IMR-90 (cell line): ENCODE results near the gene SFXN3. TPM values are rescaled to one million over a fixed set of nuclear protein-coding genes. Genes with fewer than 3 reads are reported as not detected.

Source experiments
- ATAC-seq: fragments of 200-7000 bp; cut with Tn5 transposase; 2 replicates; pipeline ENCODE4 v1.9.1; 2020; ENCODE audit warnings: low read depth, mild to moderate bottlenecking, moderate library complexity
- BruUV-seq: library from RNA; stranded (reverse); fragments of 400-500 nt; replicated peaks from 2 replicates; lab custom pipeline; 2021; lab: Mats Ljungman, UMichigan
- CTCF ChIA-PET: fragments of 300-600 bp; formaldehyde crosslinking; extraction: SDS; loops from one replicate; lab custom pipeline; 2021; ENCODE audit warnings: antibody characterized with exemption; lab: Yijun Ruan, JAX
- POLR2A ChIA-PET: fragments of 300-600 bp; sonication (Branson Sonifier 250); formaldehyde crosslinking; loops from one replicate; lab custom pipeline; 2022; ENCODE audit warnings: antibody characterized with exemption; ENCODE audit not compliant: unreplicated experiment; lab: Charles Lee
- DNase-seq: peaks from one replicate; pipeline ENCODE4 v3.0.0; 2013
- H2AFZ ChIP-seq: replicated peaks from 2 replicates; pipeline ENCODE3; 2013; ENCODE audit warnings: low read length, mild to moderate bottlenecking; ENCODE audit not compliant: poor library complexity
- H2AK5ac ChIP-seq: 2 replicates; pipeline ENCODE4 v1.6.1; 2013; ENCODE audit warnings: low read depth, low read length, inconsistent platforms
- H2AK9ac ChIP-seq: replicated peaks from 2 replicates; pipeline ENCODE3; 2013; ENCODE audit warnings: mild to moderate bottlenecking, low read depth, low read length, moderate library complexity; ENCODE audit not compliant: poor library complexity
- H2BK120ac ChIP-seq: 2 replicates; pipeline ENCODE4 v1.6.1; 2013; ENCODE audit warnings: low read depth, low read length, inconsistent platforms
- H2BK15ac ChIP-seq: 3 replicates; pipeline ENCODE4 v1.6.1; 2013; ENCODE audit warnings: low read depth, low read length, inconsistent platforms
- H2BK20ac ChIP-seq: 2 replicates; pipeline ENCODE4 v1.6.1; 2013; ENCODE audit warnings: low read depth, mild to moderate bottlenecking, inconsistent platforms, low read length, moderate library complexity
- H2BK5ac ChIP-seq: 2 replicates; pipeline ENCODE4 v1.6.1; 2013; ENCODE audit warnings: mild to moderate bottlenecking, low read depth, low read length, inconsistent platforms; ENCODE audit not compliant: poor library complexity, severe bottlenecking
- H3K14ac ChIP-seq: replicated peaks from 2 replicates; pipeline ENCODE4 v1.6.1; 2013; ENCODE audit warnings: low read depth, low read length, inconsistent platforms
- H3K18ac ChIP-seq: 2 replicates; pipeline ENCODE4 v1.6.1; 2013; ENCODE audit warnings: low read depth, low read length, control low read depth
- H3K23ac ChIP-seq: 2 replicates; pipeline ENCODE4 v1.6.1; 2013; ENCODE audit warnings: low read depth, low read length, inconsistent platforms
- H3K27ac ChIP-seq: 2 replicates; pipeline ENCODE4 v1.5.1; 2013; ENCODE audit warnings: mild to moderate bottlenecking, control low read depth, low read length; ENCODE audit not compliant: insufficient read depth
- H3K27me3 ChIP-seq: 2 replicates; pipeline ENCODE4 v1.6.1; 2013; ENCODE audit warnings: low read length; ENCODE audit not compliant: control insufficient read depth, insufficient read depth
- H3K36me3 ChIP-seq: 2 replicates; pipeline ENCODE4 v1.6.1; 2013; ENCODE audit warnings: low read length, mixed read lengths; ENCODE audit not compliant: control insufficient read depth, insufficient read depth
- H3K4ac ChIP-seq: 2 replicates; pipeline ENCODE4 v1.6.1; 2013; ENCODE audit warnings: low read depth, low read length, inconsistent platforms
- H3K4me1 ChIP-seq: 2 replicates; pipeline ENCODE4 v1.6.1; 2013; ENCODE audit warnings: low read length, mixed read lengths; ENCODE audit not compliant: control insufficient read depth, insufficient read depth
- H3K4me2 ChIP-seq: 2 replicates; pipeline ENCODE4 v1.6.1; 2013; ENCODE audit warnings: low read depth, mild to moderate bottlenecking, control low read depth, low read length, moderate library complexity
- H3K4me3 ChIP-seq: 2 replicates; pipeline ENCODE4 v1.5.1; 2013; ENCODE audit warnings: low read depth, mild to moderate bottlenecking, control low read depth, low read length, moderate library complexity; ENCODE audit not compliant: insufficient read depth
- H3K56ac ChIP-seq: 2 replicates; pipeline ENCODE4 v1.6.1; 2013; ENCODE audit warnings: low read length, inconsistent platforms; ENCODE audit not compliant: insufficient read depth; ENCODE audit errors: extremely low read depth
- H3K79me1 ChIP-seq, 2 experiments: 2 replicates each; pipeline ENCODE4 v1.6.1; 2013; ENCODE audit warnings: low read length in 2 of 2, inconsistent platforms in 1 of 2, low read depth in 1 of 2
- H3K9ac ChIP-seq: 2 replicates; pipeline ENCODE4 v1.6.1; 2013; ENCODE audit warnings: low read depth, low read length, control low read depth
- H3K9me1 ChIP-seq: 2 replicates; pipeline ENCODE4 v1.6.1; 2013; ENCODE audit warnings: low read length, inconsistent platforms; ENCODE audit not compliant: insufficient read depth
- H3K9me3 ChIP-seq: 2 replicates; pipeline ENCODE4 v1.6.1; 2013; ENCODE audit warnings: low read length; ENCODE audit not compliant: control insufficient read depth, insufficient read depth
- H4K20me1 ChIP-seq: 2 replicates; pipeline ENCODE4 v1.6.1; 2013; ENCODE audit warnings: low read length, inconsistent platforms; ENCODE audit not compliant: insufficient read depth
- H4K5ac ChIP-seq: 2 replicates; pipeline ENCODE4 v1.6.1; 2013; ENCODE audit warnings: mild to moderate bottlenecking, low read depth, low read length, control low read depth
- H4K8ac ChIP-seq, 2 experiments: 2 replicates each; pipeline ENCODE4 v1.6.1; 2013; ENCODE audit warnings: low read depth in 2 of 2, low read length in 2 of 2, control low read depth in 1 of 2, inconsistent platforms in 1 of 2
- H4K91ac ChIP-seq: 2 replicates; pipeline ENCODE4 v1.6.1; 2013; ENCODE audit warnings: low read depth, low read length, inconsistent platforms; ENCODE audit not compliant: insufficient read depth
- BHLHE40 ChIP-seq: fragments of 150-350 bp; IDR thresholded peaks from 2 replicates; pipeline ENCODE4 v1.6.1; 2016; ENCODE audit warnings: mild to moderate bottlenecking, low read depth, low read length
- CEBPB ChIP-seq: IDR thresholded peaks from 2 replicates; pipeline ENCODE4 v1.6.1; 2012; ENCODE audit warnings: low read depth, low read length, improper control_type of control experiment
- CHD1 ChIP-seq: IDR thresholded peaks from 2 replicates; pipeline ENCODE4 v1.6.1; 2012; ENCODE audit warnings: low read depth, low read length, improper control_type of control experiment
- CTCF ChIP-seq: conservative IDR thresholded peaks from 2 replicates; pipeline ENCODE4 v1.5.1; 2012; ENCODE audit warnings: mild to moderate bottlenecking, low read depth, low read length, improper control_type of control experiment
- FOS ChIP-seq: fragments of 150-350 bp; IDR thresholded peaks from 2 replicates; pipeline ENCODE4 v1.6.1; 2016; ENCODE audit warnings: low read depth, low read length
- MAFK ChIP-seq: IDR thresholded peaks from 2 replicates; pipeline ENCODE4 v1.6.1; 2012; ENCODE audit warnings: low read depth, low read length, improper control_type of control experiment
- MAZ ChIP-seq: IDR thresholded peaks from 2 replicates; pipeline ENCODE4 v1.6.1; 2012; ENCODE audit warnings: low read depth, mild to moderate bottlenecking, low read length, improper control_type of control experiment, moderate library complexity, borderline replicate concordance
- MXI1 ChIP-seq: IDR thresholded peaks from 2 replicates; pipeline ENCODE4 v1.6.1; 2012; ENCODE audit warnings: low read depth, mild to moderate bottlenecking, low read length, moderate library complexity, borderline replicate concordance
- NFE2L2 ChIP-seq: fragments of 150-350 bp; IDR thresholded peaks from 2 replicates; pipeline ENCODE4 v1.6.1; 2016; ENCODE audit warnings: low read depth, mild to moderate bottlenecking, low read length
- POLR2A ChIP-seq: IDR thresholded peaks from 2 replicates; pipeline ENCODE4 v1.6.1; 2012; ENCODE audit warnings: mild to moderate bottlenecking, low read depth, low read length
- RAD21 ChIP-seq: IDR thresholded peaks from 2 replicates; pipeline ENCODE4 v1.6.1; 2012; ENCODE audit warnings: low read length, improper control_type of control experiment
- RCOR1 ChIP-seq: IDR thresholded peaks from 2 replicates; pipeline ENCODE4 v1.6.1; 2012; ENCODE audit warnings: mild to moderate bottlenecking, low read length, improper control_type of control experiment; ENCODE audit not compliant: insufficient replicate concordance
- RFX5 ChIP-seq: IDR thresholded peaks from 2 replicates; pipeline ENCODE4 v1.8.0; 2012; ENCODE audit warnings: low read depth, mild to moderate bottlenecking, low read length, moderate library complexity
- SMC3 ChIP-seq: fragments of 150-350 bp; IDR thresholded peaks from 2 replicates; pipeline ENCODE4 v1.6.1; 2016; ENCODE audit warnings: low read depth, mild to moderate bottlenecking, antibody characterized with exemption, low read length, moderate library complexity
- USF2 ChIP-seq: fragments of 150-350 bp; IDR thresholded peaks from 2 replicates; pipeline ENCODE4 v1.6.1; 2017; ENCODE audit warnings: mild to moderate bottlenecking, antibody characterized with exemption, low read length, low read depth
- WGBS, 2 experiments: methylation state at CpG; one replicate each; pipeline versions ENCODE4 v1.1.5 to v1.1.7; 2013; ENCODE audit warnings: missing lambda C conversion rate in 2 of 2; ENCODE audit not compliant: insufficient read length in 1 of 2; ENCODE audit errors: extremely low coverage in 2 of 2; 5-methylcytosine and 5-hydroxymethylcytosine counted together
- dilution Hi-C: fragments of 300-500 bp; cut with HindIII; formaldehyde crosslinking; loops from one replicate; pipeline ENCODE4 v1.14.3; 2018; ENCODE audit warnings: low sequenced_read_pairs; ENCODE audit not compliant: unreplicated experiment
- in situ Hi-C: fragments of 300-500 bp; cut with MboI; formaldehyde crosslinking; loops from 3 replicates; pipeline ENCODE4 v1.14.3; 2019; ENCODE audit warnings: low sequenced_read_pairs, inconsistent platforms, mixed read lengths
- intact Hi-C: fragments of 100-400 bp; cut with micrococcal nuclease; formaldehyde crosslinking; loops from 2 replicates; pipeline ENCODE4 v1.10.0; 2022
- polyA plus RNA-seq, 3 experiments: library from polyadenylated mRNA; depleted of rRNA; stranded (reverse); fragments of >200 nt; gene quantifications; 2 replicates each; pipeline ENCODE4 v1.2.3, GENCODE V29; 2012; ENCODE audit warnings: low replicate concordance in 1 of 3
- total RNA-seq: library from RNA; depleted of rRNA; stranded (reverse); fragments of >200 nt; gene quantifications from 2 replicates; pipeline ENCODE4 v1.2.3, GENCODE V29; 2012

Gene SFXN3
- total and polyA plus RNA-seq, 2 of the 4 experiments (the other 2 are of a cell fraction), result 64.7 to 77.2 TPM

DNA sequence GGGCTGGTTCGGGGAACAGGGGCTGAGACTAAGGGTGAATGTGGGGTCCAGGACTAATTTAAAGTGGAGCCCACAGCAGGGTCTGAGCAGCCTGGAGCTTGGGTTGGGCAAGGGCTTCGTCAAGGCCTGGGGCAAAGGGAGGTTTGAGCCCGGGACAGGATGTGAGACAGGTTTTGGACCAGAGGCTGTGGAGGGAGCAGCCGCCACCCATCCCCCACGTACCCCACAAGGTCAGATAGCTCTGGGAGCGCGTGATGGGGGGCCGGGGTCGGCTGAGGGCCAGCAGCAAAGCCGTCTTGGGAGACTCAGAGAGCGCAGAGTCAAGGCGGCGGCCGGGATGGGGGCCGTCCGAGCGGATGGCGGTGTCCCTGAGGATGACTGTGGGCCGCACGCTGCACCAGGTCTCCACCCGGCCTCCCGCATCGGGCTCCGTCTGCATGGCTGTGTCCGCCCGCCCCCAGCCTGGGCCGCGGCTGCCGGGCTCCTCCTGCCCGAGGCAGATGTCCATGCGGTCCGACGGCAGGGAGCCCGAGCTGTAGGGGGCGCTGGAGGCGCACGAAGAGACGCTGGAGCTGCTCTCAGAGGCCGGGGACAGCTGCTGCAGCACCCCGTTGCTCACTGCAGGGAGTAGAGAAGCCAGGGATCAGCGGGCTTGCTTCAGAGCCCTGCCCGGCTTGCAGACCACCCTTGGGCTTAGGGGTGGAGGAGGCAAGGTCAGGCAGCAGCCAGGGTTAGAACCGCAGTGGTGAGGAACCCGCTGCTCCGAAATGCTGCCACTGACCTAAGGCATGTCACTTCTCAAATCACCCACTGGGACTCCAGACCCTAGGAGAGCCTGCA, 12.2 kb upstream of the SFXN3 start:
- no peak overlapping the region for H3K4ac ChIP-seq
- in situ Hi-C loops (no loop called here), intact Hi-C loops (loop anchor here (2.0 to 10.0 kb wide), 2 partner anchors 48 to 454 kb away; no protein-coding TSS in a partner anchor), dilution Hi-C loops (no loop called here)
- H4K91ac ChIP-seq, result no peak overlapping the region
- H4K8ac ChIP-seq, result no peak overlapping the region
- BruUV-seq, result no TSS peak
- no peak overlapping the region for H4K5ac ChIP-seq
- H2BK20ac ChIP-seq, result no peak overlapping the region
- ATAC-seq, result peak; percentile 90
- H2BK15ac ChIP-seq, result no peak overlapping the region
- CTCF ChIA-PET, result interaction anchor here (0.7 to 6.8 kb wide), 13 partner anchors 12 to 124 kb away, joined by 3 to 48 read pairs (median 4); partner anchors contain the start of genes LZTS2, PDZD7 and SFXN3
- peak overlapping the region; percentile 79 for H2AFZ ChIP-seq
- H3K18ac ChIP-seq, result no peak overlapping the region
- H3K9me3 ChIP-seq, result no peaks in the 10 kb centered on the region
- no peak overlapping the region for H2BK120ac ChIP-seq
- no peaks in the 10 kb centered on the region for H4K20me1 ChIP-seq
- no peak overlapping the region for H2AK9ac ChIP-seq
- H3K14ac ChIP-seq, result no peak overlapping the region
- no peak overlapping the region for H3K4me3 ChIP-seq
- POLR2A ChIA-PET, result no interaction called here
- no peak overlapping the region for H3K56ac ChIP-seq
- H2BK5ac ChIP-seq, result no peak overlapping the region
- DNase-seq, result peak; percentile 77
- no peak overlapping the region for H3K27ac ChIP-seq
- no peak overlapping the region for H2AK5ac ChIP-seq
- no peak overlapping the region for H3K23ac ChIP-seq
- 0 out of 4 replicates have a peak, but pooled peaks cover 0 to 7% of the 10 kb centered on the region in 2 experiments for H3K79me1 ChIP-seq
- whole genome bisulfite sequencing, 2 experiments, result 4% methylated on average over 21 of the region's 45 CpGs; no CpG with 5 or more reads in 1 of the 2 experiments
- peaks cover 1% of the 10 kb centered on the region; the same call in 1 of the 2 replicates for H3K27me3 ChIP-seq
- H3K4me1 ChIP-seq, result peaks cover 10% of the 10 kb centered on the region
- H3K9ac ChIP-seq, result no peak overlapping the region
- H3K9me1 ChIP-seq, result peaks cover 2% of the 10 kb centered on the region; the same call in 1 of the 2 replicates
- H3K4me2 ChIP-seq, result no peak overlapping the region
- H3K36me3 ChIP-seq, result no peaks in the 10 kb centered on the region
- TF ChIP-seq MXI1, result no peak
- no peak for TF ChIP-seq BHLHE40
- no peak for TF ChIP-seq USF2
- TF ChIP-seq RFX5, result no peak
- TF ChIP-seq FOS, result no peak
- no peak for TF ChIP-seq NFE2L2
- no peak for TF ChIP-seq POLR2A
- no peak for TF ChIP-seq RCOR1
- peak; percentile 51 for TF ChIP-seq SMC3
- no peak for TF ChIP-seq CHD1
- 0 out of 2 replicates have a peak, but pooled peaks have one; percentile 29 for TF ChIP-seq MAZ
- no peak for TF ChIP-seq CEBPB
- TF ChIP-seq CTCF, result peak; percentile 89
- peak; percentile 79 for TF ChIP-seq RAD21
- no peak for TF ChIP-seq MAFK
